WTC11 (cell line): Measurements from ENCODE around the gene GRP. TPM values are rescaled to one million over a fixed set of nuclear protein-coding genes. Genes with fewer than 3 reads are reported as not detected.

Experiments
- ATAC-seq: fragments of 200-7000 bp; cut with Tn5 transposase; 2 replicates; pipeline ENCODE4 v1.10.0; 2021; ENCODE audit warnings: mild to moderate bottlenecking, moderate library complexity
- CTCF ChIA-PET: fragments of 300-600 bp; sonication (Branson Sonifier 250); formaldehyde crosslinking; loops from one replicate; lab custom pipeline; 2021; ENCODE audit warnings: antibody characterized with exemption; lab: Charles Lee
- POLR2A ChIA-PET: fragments of 350-600 bp; sonication (Branson Sonifier 250); formaldehyde crosslinking; loops from one replicate; lab custom pipeline; 2021; ENCODE audit warnings: antibody characterized with exemption; lab: Charles Lee
- DNase-seq: peaks from one replicate; pipeline ENCODE4 v3.0.0; 2021; ENCODE audit warnings: low spot score
- H3K27ac Mint-ChIP-seq: 2 replicates; pipeline ENCODE4 v1.8.0; 2021; ENCODE audit warnings: mixed read lengths
- H3K27me3 Mint-ChIP-seq: 2 replicates; pipeline ENCODE4 v1.8.0; 2021; ENCODE audit warnings: low read depth, mild to moderate bottlenecking, moderate library complexity, mixed read lengths
- H3K36me3 Mint-ChIP-seq: 2 replicates; pipeline ENCODE4 v1.8.0; 2021; ENCODE audit warnings: mixed read lengths
- H3K4me1 Mint-ChIP-seq: 2 replicates; pipeline ENCODE4 v1.8.0; 2022; ENCODE audit warnings: mixed read lengths
- H3K4me3 Mint-ChIP-seq: 2 replicates; pipeline ENCODE4 v1.8.0; 2021; ENCODE audit warnings: mild to moderate bottlenecking, moderate library complexity, mixed read lengths
- H3K9me3 Mint-ChIP-seq: 2 replicates; pipeline ENCODE4 v1.8.0; 2021; ENCODE audit warnings: mixed read lengths
- EMX1 ChIP-seq: fragments of 250-450 bp; sonication (Bioruptor Pico); IDR thresholded peaks from 2 replicates; pipeline ENCODE4 v1.8.0; 2021; ENCODE audit warnings: mild to moderate bottlenecking
- ESRRA ChIP-seq: sonication (generic); formaldehyde crosslinking; IDR thresholded peaks from 2 replicates; pipeline ENCODE4 v1.8.1; 2022; ENCODE audit warnings: mild to moderate bottlenecking, missing genetic modification reagents, borderline replicate concordance
- ETV6 ChIP-seq: sonication (generic); formaldehyde crosslinking; IDR thresholded peaks from 2 replicates; pipeline ENCODE4 v1.8.1; 2022; ENCODE audit warnings: mild to moderate bottlenecking, missing genetic modification reagents
- GRHL2 ChIP-seq: fragments of 250-450 bp; sonication (Bioruptor Pico); IDR thresholded peaks from 2 replicates; pipeline ENCODE4 v1.8.0; 2022; ENCODE audit warnings: mild to moderate bottlenecking, moderate library complexity; ENCODE audit not compliant: insufficient replicate concordance, severe bottlenecking
- NR1H2 ChIP-seq: sonication (generic); formaldehyde crosslinking; IDR thresholded peaks from 2 replicates; pipeline ENCODE4 v1.9.0; 2021; ENCODE audit warnings: mild to moderate bottlenecking, moderate library complexity, missing genetic modification reagents
- SMAD4 ChIP-seq: sonication (generic); formaldehyde crosslinking; IDR thresholded peaks from 2 replicates; pipeline ENCODE4 v1.8.0; 2022; ENCODE audit warnings: mild to moderate bottlenecking, missing genetic modification reagents
- TEAD4 ChIP-seq: sonication (generic); formaldehyde crosslinking; IDR thresholded peaks from 2 replicates; pipeline ENCODE4 v1.8.0; 2022; ENCODE audit warnings: mild to moderate bottlenecking, missing genetic modification reagents
- total RNA-seq: library from RNA; stranded (reverse); gene quantifications from 3 replicates; pipeline ENCODE4 v1.2.3, GENCODE V29; 2021
- TF ChIP-seq, protein P1 (sequence below): fragments of 250-450 bp; sonication (Bioruptor Pico); IDR thresholded peaks from 2 replicates; pipeline ENCODE4 v2.1.2; 2022; ENCODE audit warnings: mild to moderate bottlenecking, moderate library complexity
- TF ChIP-seq, protein P2 (sequence below): sonication (generic); formaldehyde crosslinking; IDR thresholded peaks from 2 replicates; pipeline ENCODE4 v1.8.0; 2022; ENCODE audit warnings: missing genetic modification reagents
- TF ChIP-seq, protein P3 (sequence below): sonication (generic); formaldehyde crosslinking; IDR thresholded peaks from 2 replicates; pipeline ENCODE4 v1.8.1; 2022; ENCODE audit warnings: low read depth, mild to moderate bottlenecking, moderate library complexity, missing genetic modification reagents, borderline replicate concordance
- TF ChIP-seq, protein P4 (sequence below): sonication (generic); formaldehyde crosslinking; IDR thresholded peaks from 2 replicates; pipeline ENCODE4 v1.8.1; 2022; ENCODE audit warnings: low read depth, missing genetic modification reagents, borderline replicate concordance
- TF ChIP-seq, protein P5 (sequence below): sonication (generic); formaldehyde crosslinking; IDR thresholded peaks from 2 replicates; pipeline ENCODE4 v1.8.1; 2023; ENCODE audit warnings: mild to moderate bottlenecking, missing genetic modification reagents
- TF ChIP-seq, protein P6 (sequence below): sonication (generic); formaldehyde crosslinking; IDR thresholded peaks from 2 replicates; pipeline ENCODE4 v1.8.1; 2022; ENCODE audit warnings: mild to moderate bottlenecking, missing genetic modification reagents, moderate library complexity, borderline replicate concordance
- TF ChIP-seq, protein P7 (sequence below): sonication (generic); formaldehyde crosslinking; IDR thresholded peaks from 2 replicates; pipeline ENCODE4 v1.8.0; 2022; ENCODE audit warnings: mild to moderate bottlenecking, missing genetic modification reagents
- TF ChIP-seq, protein P8 (sequence below): fragments of 250-450 bp; sonication (Bioruptor Pico); IDR thresholded peaks from 2 replicates; pipeline ENCODE4 v1.9.0; 2021; ENCODE audit warnings: mild to moderate bottlenecking, borderline replicate concordance

The GRP gene
- total RNA-seq, 1 experiment from 2014 or later, result 0.22 TPM

DNA sequence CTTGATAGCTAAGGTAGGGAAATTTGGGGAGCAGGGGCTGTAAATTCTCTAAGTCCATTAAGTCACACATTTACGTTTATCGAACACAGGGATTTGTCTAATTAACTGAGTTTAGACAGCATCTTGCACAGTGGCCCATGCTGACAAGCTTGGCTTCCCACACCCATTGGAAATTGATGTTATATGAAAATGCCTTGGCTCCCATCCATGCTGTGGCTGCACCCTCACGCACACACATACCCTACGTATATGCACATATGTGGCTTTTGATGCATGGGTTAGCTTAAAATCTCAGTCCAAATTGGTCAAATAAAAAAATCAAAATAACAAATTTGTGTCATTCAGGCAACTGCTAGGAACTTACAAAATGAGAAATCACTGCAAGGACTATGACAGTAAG lies 42.5 kb upstream of the GRP start (continued):
- TF ChIP-seq, protein P1, sequence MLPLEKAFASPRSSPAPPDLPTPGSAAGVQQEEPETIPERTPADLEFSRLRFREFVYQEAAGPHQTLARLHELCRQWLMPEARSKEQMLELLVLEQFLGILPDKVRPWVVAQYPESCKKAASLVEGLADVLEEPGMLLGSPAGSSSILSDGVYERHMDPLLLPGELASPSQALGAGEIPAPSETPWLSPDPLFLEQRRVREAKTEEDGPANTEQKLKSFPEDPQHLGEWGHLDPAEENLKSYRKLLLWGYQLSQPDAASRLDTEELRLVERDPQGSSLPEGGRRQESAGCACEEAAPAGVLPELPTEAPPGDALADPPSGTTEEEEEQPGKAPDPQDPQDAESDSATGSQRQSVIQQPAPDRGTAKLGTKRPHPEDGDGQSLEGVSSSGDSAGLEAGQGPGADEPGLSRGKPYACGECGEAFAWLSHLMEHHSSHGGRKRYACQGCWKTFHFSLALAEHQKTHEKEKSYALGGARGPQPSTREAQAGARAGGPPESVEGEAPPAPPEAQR (CRISPR knock-in tag), result no peak

DNA sequence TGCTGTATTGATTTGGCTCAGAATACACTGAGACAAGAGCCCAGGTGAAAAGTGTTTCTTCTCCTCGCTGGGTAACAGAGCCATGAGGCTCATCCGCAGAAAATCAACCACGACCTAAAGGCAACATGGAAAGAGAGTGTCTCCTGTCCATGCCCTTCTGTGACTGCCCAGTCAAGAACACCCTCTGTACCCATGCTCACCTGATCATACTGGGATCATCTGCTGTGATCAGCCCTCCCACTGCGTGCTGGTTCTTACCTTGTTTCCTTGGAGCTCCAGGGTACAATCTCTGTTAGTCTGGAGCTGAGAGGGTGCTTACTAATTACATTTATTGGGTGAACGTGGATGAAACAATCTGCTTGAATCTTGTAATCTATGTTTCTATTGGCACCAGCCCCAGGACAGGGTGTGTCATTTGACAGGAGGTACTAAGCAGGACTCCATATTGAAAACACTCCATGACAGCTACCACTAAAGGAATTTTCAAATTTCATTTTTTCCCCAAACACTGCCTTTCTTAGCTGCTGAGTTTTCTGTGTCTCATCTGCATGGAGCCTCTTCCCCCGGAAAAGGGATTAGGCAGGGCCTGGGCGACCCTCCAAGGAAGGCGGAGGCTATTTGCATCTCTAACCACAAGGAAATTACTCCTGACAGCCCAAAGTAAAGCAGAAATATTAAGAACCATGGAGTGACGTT lies 39.7 kb upstream of the GRP start:
- H3K4me1 Mint-ChIP-seq, result no peaks in the 10 kb centered on the region; the same call in 1 of the 2 replicates
- H3K36me3 Mint-ChIP-seq, result no peaks in the 10 kb centered on the region
- ATAC-seq (no peak), DNase-seq (no peak)
- TF ChIP-seq, protein P2, sequence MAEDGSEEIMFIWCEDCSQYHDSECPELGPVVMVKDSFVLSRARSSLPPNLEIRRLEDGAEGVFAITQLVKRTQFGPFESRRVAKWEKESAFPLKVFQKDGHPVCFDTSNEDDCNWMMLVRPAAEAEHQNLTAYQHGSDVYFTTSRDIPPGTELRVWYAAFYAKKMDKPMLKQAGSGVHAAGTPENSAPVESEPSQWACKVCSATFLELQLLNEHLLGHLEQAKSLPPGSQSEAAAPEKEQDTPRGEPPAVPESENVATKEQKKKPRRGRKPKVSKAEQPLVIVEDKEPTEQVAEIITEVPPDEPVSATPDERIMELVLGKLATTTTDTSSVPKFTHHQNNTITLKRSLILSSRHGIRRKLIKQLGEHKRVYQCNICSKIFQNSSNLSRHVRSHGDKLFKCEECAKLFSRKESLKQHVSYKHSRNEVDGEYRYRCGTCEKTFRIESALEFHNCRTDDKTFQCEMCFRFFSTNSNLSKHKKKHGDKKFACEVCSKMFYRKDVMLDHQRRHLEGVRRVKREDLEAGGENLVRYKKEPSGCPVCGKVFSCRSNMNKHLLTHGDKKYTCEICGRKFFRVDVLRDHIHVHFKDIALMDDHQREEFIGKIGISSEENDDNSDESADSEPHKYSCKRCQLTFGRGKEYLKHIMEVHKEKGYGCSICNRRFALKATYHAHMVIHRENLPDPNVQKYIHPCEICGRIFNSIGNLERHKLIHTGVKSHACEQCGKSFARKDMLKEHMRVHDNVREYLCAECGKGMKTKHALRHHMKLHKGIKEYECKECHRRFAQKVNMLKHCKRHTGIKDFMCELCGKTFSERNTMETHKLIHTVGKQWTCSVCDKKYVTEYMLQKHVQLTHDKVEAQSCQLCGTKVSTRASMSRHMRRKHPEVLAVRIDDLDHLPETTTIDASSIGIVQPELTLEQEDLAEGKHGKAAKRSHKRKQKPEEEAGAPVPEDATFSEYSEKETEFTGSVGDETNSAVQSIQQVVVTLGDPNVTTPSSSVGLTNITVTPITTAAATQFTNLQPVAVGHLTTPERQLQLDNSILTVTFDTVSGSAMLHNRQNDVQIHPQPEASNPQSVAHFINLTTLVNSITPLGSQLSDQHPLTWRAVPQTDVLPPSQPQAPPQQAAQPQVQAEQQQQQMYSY (CRISPR knock-in tag), result no peak
- TF ChIP-seq, protein P3, sequence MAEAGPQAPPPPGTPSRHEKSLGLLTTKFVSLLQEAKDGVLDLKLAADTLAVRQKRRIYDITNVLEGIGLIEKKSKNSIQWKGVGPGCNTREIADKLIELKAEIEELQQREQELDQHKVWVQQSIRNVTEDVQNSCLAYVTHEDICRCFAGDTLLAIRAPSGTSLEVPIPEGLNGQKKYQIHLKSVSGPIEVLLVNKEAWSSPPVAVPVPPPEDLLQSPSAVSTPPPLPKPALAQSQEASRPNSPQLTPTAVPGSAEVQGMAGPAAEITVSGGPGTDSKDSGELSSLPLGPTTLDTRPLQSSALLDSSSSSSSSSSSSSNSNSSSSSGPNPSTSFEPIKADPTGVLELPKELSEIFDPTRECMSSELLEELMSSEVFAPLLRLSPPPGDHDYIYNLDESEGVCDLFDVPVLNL (CRISPR knock-in tag), result no peak
- TF ChIP-seq EMX1 (CRISPR knock-in tag) (no peak), NR1H2 (no peak), ESRRA (no peak), GRHL2 (CRISPR knock-in tag) (no peak), SMAD4 (CRISPR knock-in tag) (no peak)
- TF ChIP-seq, protein P4, sequence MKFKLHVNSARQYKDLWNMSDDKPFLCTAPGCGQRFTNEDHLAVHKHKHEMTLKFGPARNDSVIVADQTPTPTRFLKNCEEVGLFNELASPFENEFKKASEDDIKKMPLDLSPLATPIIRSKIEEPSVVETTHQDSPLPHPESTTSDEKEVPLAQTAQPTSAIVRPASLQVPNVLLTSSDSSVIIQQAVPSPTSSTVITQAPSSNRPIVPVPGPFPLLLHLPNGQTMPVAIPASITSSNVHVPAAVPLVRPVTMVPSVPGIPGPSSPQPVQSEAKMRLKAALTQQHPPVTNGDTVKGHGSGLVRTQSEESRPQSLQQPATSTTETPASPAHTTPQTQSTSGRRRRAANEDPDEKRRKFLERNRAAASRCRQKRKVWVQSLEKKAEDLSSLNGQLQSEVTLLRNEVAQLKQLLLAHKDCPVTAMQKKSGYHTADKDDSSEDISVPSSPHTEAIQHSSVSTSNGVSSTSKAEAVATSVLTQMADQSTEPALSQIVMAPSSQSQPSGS (CRISPR knock-in tag), result no peak
- TF ChIP-seq, protein P5, sequence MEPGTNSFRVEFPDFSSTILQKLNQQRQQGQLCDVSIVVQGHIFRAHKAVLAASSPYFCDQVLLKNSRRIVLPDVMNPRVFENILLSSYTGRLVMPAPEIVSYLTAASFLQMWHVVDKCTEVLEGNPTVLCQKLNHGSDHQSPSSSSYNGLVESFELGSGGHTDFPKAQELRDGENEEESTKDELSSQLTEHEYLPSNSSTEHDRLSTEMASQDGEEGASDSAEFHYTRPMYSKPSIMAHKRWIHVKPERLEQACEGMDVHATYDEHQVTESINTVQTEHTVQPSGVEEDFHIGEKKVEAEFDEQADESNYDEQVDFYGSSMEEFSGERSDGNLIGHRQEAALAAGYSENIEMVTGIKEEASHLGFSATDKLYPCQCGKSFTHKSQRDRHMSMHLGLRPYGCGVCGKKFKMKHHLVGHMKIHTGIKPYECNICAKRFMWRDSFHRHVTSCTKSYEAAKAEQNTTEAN (CRISPR knock-in tag), result no peak
- CTCF ChIA-PET, result no interaction called here
- no peak overlapping the region for H3K27ac Mint-ChIP-seq
- no peak overlapping the region for H3K4me3 Mint-ChIP-seq
- no peaks in the 10 kb centered on the region; the same call in 1 of the 2 replicates for H3K27me3 Mint-ChIP-seq
- H3K9me3 Mint-ChIP-seq, result no peaks in the 10 kb centered on the region
- POLR2A ChIA-PET, result no interaction called here

DNA sequence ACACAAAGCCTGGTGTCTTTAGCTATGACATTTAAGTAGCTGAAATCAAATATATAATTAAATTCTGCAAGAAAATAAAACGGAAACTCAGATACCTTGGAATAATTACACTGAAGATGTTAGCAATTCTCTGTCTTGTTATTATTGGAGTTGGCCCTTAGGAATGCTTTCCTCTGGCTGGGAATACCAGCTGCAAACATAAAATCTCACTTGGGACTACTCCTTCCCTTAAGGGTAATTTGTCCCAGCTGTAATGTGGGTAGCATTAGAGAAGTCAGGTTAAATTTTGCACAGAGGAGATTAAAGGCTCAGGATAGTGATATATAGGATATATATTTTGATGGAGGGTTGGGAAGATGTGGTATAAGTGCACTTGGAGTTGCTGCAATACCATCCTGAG lies 37.3 kb upstream of the GRP start:
- DNase-seq (no peak), ATAC-seq (no peak)
- CTCF ChIA-PET, result interaction anchor here (1.2 kb wide), 1 partner anchor 98 kb away, joined by 3 read pairs; no protein-coding TSS in a partner anchor
- H3K4me1 Mint-ChIP-seq, result no peaks in the 10 kb centered on the region; the same call in 1 of the 2 replicates
- H3K9me3 Mint-ChIP-seq, result no peaks in the 10 kb centered on the region
- no peak overlapping the region for H3K27ac Mint-ChIP-seq
- POLR2A ChIA-PET, result no interaction called here
- H3K27me3 Mint-ChIP-seq, result no peaks in the 10 kb centered on the region; the same call in 1 of the 2 replicates
- no peaks in the 10 kb centered on the region for H3K36me3 Mint-ChIP-seq
- no peak overlapping the region for H3K4me3 Mint-ChIP-seq
- TF ChIP-seq TEAD4 (CRISPR knock-in tag), result no peak
- no peak for TF ChIP-seq ETV6
- TF ChIP-seq, protein P6, sequence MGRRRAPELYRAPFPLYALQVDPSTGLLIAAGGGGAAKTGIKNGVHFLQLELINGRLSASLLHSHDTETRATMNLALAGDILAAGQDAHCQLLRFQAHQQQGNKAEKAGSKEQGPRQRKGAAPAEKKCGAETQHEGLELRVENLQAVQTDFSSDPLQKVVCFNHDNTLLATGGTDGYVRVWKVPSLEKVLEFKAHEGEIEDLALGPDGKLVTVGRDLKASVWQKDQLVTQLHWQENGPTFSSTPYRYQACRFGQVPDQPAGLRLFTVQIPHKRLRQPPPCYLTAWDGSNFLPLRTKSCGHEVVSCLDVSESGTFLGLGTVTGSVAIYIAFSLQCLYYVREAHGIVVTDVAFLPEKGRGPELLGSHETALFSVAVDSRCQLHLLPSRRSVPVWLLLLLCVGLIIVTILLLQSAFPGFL (CRISPR knock-in tag), result no peak
- TF ChIP-seq, protein P7, sequence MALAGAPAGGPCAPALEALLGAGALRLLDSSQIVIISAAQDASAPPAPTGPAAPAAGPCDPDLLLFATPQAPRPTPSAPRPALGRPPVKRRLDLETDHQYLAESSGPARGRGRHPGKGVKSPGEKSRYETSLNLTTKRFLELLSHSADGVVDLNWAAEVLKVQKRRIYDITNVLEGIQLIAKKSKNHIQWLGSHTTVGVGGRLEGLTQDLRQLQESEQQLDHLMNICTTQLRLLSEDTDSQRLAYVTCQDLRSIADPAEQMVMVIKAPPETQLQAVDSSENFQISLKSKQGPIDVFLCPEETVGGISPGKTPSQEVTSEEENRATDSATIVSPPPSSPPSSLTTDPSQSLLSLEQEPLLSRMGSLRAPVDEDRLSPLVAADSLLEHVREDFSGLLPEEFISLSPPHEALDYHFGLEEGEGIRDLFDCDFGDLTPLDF, result no peak
- TF ChIP-seq SMAD4 (CRISPR knock-in tag), result no peak
- TF ChIP-seq, protein P8, sequence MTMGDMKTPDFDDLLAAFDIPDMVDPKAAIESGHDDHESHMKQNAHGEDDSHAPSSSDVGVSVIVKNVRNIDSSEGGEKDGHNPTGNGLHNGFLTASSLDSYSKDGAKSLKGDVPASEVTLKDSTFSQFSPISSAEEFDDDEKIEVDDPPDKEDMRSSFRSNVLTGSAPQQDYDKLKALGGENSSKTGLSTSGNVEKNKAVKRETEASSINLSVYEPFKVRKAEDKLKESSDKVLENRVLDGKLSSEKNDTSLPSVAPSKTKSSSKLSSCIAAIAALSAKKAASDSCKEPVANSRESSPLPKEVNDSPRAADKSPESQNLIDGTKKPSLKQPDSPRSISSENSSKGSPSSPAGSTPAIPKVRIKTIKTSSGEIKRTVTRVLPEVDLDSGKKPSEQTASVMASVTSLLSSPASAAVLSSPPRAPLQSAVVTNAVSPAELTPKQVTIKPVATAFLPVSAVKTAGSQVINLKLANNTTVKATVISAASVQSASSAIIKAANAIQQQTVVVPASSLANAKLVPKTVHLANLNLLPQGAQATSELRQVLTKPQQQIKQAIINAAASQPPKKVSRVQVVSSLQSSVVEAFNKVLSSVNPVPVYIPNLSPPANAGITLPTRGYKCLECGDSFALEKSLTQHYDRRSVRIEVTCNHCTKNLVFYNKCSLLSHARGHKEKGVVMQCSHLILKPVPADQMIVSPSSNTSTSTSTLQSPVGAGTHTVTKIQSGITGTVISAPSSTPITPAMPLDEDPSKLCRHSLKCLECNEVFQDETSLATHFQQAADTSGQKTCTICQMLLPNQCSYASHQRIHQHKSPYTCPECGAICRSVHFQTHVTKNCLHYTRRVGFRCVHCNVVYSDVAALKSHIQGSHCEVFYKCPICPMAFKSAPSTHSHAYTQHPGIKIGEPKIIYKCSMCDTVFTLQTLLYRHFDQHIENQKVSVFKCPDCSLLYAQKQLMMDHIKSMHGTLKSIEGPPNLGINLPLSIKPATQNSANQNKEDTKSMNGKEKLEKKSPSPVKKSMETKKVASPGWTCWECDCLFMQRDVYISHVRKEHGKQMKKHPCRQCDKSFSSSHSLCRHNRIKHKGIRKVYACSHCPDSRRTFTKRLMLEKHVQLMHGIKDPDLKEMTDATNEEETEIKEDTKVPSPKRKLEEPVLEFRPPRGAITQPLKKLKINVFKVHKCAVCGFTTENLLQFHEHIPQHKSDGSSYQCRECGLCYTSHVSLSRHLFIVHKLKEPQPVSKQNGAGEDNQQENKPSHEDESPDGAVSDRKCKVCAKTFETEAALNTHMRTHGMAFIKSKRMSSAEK (CRISPR knock-in tag), result no peak
